B cell (primary cell): ENCODE results near the gene FGF3. TPM values are rescaled to one million over a fixed set of nuclear protein-coding genes. Genes with fewer than 3 reads are reported as not detected.

Source experiments
- ATAC-seq: fragments of 200-7000 bp; cut with Tn5 transposase; one replicate; pipeline ENCODE4 v1.10.0; 2021; ENCODE audit warnings: low read depth, mild to moderate bottlenecking, moderate number of reproducible peaks, moderate library complexity
- CTCF ChIA-PET: fragments of 350-600 bp; sonication (Branson Sonifier 250); formaldehyde crosslinking; loops from one replicate; lab custom pipeline; 2021; ENCODE audit warnings: antibody characterized with exemption, inconsistent platforms; lab: Charles Lee
- POLR2A ChIA-PET: fragments of 350-600 bp; sonication (Branson Sonifier 250); formaldehyde crosslinking; loops from one replicate; lab custom pipeline; 2021; ENCODE audit warnings: antibody characterized with exemption; lab: Charles Lee
- DNase-seq: peaks from one replicate; pipeline ENCODE4 v3.0.0; 2013
- H2AFZ ChIP-seq: 2 replicates; pipeline ENCODE4 v1.6.1; 2012; ENCODE audit warnings: mild to moderate bottlenecking, low read depth, low read length; ENCODE audit not compliant: insufficient read depth, poor library complexity, severe bottlenecking
- H3K27ac ChIP-seq, 2 donors: 1 replicate in 1 of 2; 2 replicates in 1 of 2; pipeline ENCODE4 v1.5.1; 2012 to 2013; ENCODE audit warnings: low read length in 2 of 2, mild to moderate bottlenecking in 2 of 2, moderate library complexity in 1 of 2
- H3K27me3 ChIP-seq, 4 experiments: fragments of 200-600 bp in 1 of 4; sonication (generic) in 1 of 4; replicated peaks in 1 of 4; 1 replicate in 2 of 4; 2 replicates in 2 of 4; pipeline versions ENCODE4 v1.6.1 to v1.7.0; 2013 to 2016; ENCODE audit warnings: low read length in 3 of 4, mild to moderate bottlenecking in 2 of 4, mixed read lengths in 1 of 4, moderate library complexity in 1 of 4; ENCODE audit not compliant: insufficient read depth in 4 of 4, control insufficient read depth in 3 of 4; ENCODE audit errors: control extremely low read depth in 1 of 4
- H3K36me3 ChIP-seq, 2 experiments: replicated peaks in 1 of 2; 1 replicate in 1 of 2; 2 replicates in 1 of 2; pipeline versions ENCODE4 v1.6.1 to v1.7.1; 2013; ENCODE audit warnings: low read length in 1 of 2; ENCODE audit not compliant: insufficient read depth in 2 of 2, control insufficient read depth in 1 of 2; ENCODE audit errors: control extremely low read depth in 1 of 2, extremely low read depth in 1 of 2
- H3K4me1 ChIP-seq, 2 donors: fragments of 200-600 bp in 1 of 2; sonication (generic) in 1 of 2; 1 replicate in 1 of 2; 2 replicates in 1 of 2; pipeline versions ENCODE4 v1.5.1 to v1.6.1; 2013 to 2017; ENCODE audit warnings: low read length in 2 of 2; ENCODE audit not compliant: control insufficient read depth in 2 of 2, insufficient read depth in 2 of 2
- H3K4me2 ChIP-seq: replicated peaks from 2 replicates; pipeline ENCODE3; 2012; ENCODE audit warnings: mild to moderate bottlenecking, low read depth, low read length; ENCODE audit not compliant: poor library complexity, severe bottlenecking
- H3K4me3 ChIP-seq, 5 experiments: fragments of 200-600 bp in 1 of 5; sonication (generic) in 1 of 5; 1 replicate in 3 of 5; 2 replicates in 2 of 5; pipeline versions ENCODE4 v1.5.1 to v1.7.0; 2011 to 2016; ENCODE audit warnings: low read length in 4 of 5, mild to moderate bottlenecking in 4 of 5, low read depth in 2 of 5, control low read depth in 1 of 5, moderate library complexity in 1 of 5; ENCODE audit not compliant: insufficient read depth in 1 of 5; ENCODE audit errors: control extremely low read depth in 1 of 5, extremely low read depth in 1 of 5
- H3K79me2 ChIP-seq: fragments of 200-600 bp; sonication (generic); one replicate; pipeline ENCODE4 v1.6.0; 2016; ENCODE audit warnings: low read length; ENCODE audit not compliant: control insufficient read depth, insufficient read depth
- H3K9ac ChIP-seq: fragments of 200-600 bp; sonication (generic); 2 replicates; pipeline ENCODE4 v1.6.1; 2017; ENCODE audit warnings: mild to moderate bottlenecking, low read length, moderate library complexity
- H3K9me3 ChIP-seq, 3 donors: one replicate each; pipeline versions ENCODE4 v1.6.1 to v1.7.1; 2013; ENCODE audit warnings: low read length in 2 of 3; ENCODE audit not compliant: control insufficient read depth in 2 of 3, insufficient read depth in 1 of 3; ENCODE audit errors: control extremely low read depth in 1 of 3
- H4K20me1 ChIP-seq: 2 replicates; pipeline ENCODE4 v1.6.0; 2012; ENCODE audit warnings: mild to moderate bottlenecking, low read length; ENCODE audit not compliant: insufficient read depth, control insufficient read depth, poor library complexity, severe bottlenecking
- H3K27ac Mint-ChIP-seq: one replicate; pipeline ENCODE4 v1.8.0; 2021; ENCODE audit warnings: mixed read lengths
- H3K27me3 Mint-ChIP-seq: one replicate; pipeline ENCODE4 v1.8.0; 2021; ENCODE audit warnings: mixed read lengths
- H3K4me1 Mint-ChIP-seq: one replicate; pipeline ENCODE4 v1.8.0; 2021; ENCODE audit warnings: mixed read lengths
- H3K4me3 Mint-ChIP-seq: one replicate; pipeline ENCODE4 v1.8.0; 2021; ENCODE audit warnings: mixed read lengths
- H3K9me3 Mint-ChIP-seq: one replicate; pipeline ENCODE4 v1.8.0; 2022; ENCODE audit warnings: mixed read lengths; ENCODE audit not compliant: insufficient read depth
- EZH2 ChIP-seq: IDR thresholded peaks from 2 replicates; pipeline ENCODE4 v1.6.1; 2012; ENCODE audit warnings: borderline replicate concordance, low read depth, mild to moderate bottlenecking, moderate library complexity, low read length; ENCODE audit not compliant: insufficient read depth, poor library complexity, severe bottlenecking
- WGBS: methylation state at CpG from one replicate; pipeline ENCODE4 v1.1.5; 2013; ENCODE audit warnings: missing lambda C conversion rate; ENCODE audit not compliant: insufficient coverage; 5-methylcytosine and 5-hydroxymethylcytosine counted together
- intact Hi-C: fragments of 100-400 bp; cut with micrococcal nuclease; formaldehyde crosslinking; loops from one replicate; pipeline ENCODE4 v1.10.0; 2022
- polyA plus RNA-seq: library from polyadenylated mRNA; depleted of rRNA; stranded (reverse); fragments of >200 nt; gene quantifications from 2 replicates; pipeline ENCODE4 v1.2.3, GENCODE V29; 2012
- total RNA-seq, 2 donors: library from RNA; stranded (reverse); fragments of 120-200 nt in 1 of 2; gene quantifications; 1 replicate in 1 of 2; 2 replicates in 1 of 2; pipeline versions ENCODE4 v1.2.3 to v1.2.4, GENCODE V29; 2013 to 2022
- TF ChIP-seq, protein P1 (sequence below): fragments of 200-600 bp; IDR thresholded peaks from one replicate; pipeline ENCODE4 v1.8.0; 2022; ENCODE audit warnings: antibody characterized with exemption, mild to moderate bottlenecking

FGF3 gene
- total and polyA plus RNA-seq, 2 donors (not counting 1 experiment from before 2014, with no cell fraction given) = not detected

GRCh38 chr11:69859275-69859934 is 40.2 kb upstream of the FGF3 start:
- H3K27me3 ChIP-seq = peaks cover 0 to 8% (median 3%) of the 10 kb centered on the region in 4 experiments
- H3K9me3 Mint-ChIP-seq = peaks cover 2% of the 10 kb centered on the region
- H3K9ac ChIP-seq = no peak overlapping the region
- H3K36me3 ChIP-seq = no peaks in the 10 kb centered on the region
- ChIA-PET CTCF (no interaction called here), POLR2A (no interaction called here)
- no peak overlapping the region for H3K4me2 ChIP-seq
- no peak for DNase-seq
- H4K20me1 ChIP-seq = no peaks in the 10 kb centered on the region
- intact Hi-C loops = no loop called here
- H3K9me3 ChIP-seq = peaks cover 0 to 12% (median 1%) of the 10 kb centered on the region in 3 donors
- no peaks in the 10 kb centered on the region for H3K79me2 ChIP-seq
- 67% methylated on average over 2 of the region's 12 CpGs for WGBS
- H3K4me3 ChIP-seq = no peak overlapping the region
- H3K27ac ChIP-seq = no peak overlapping the region
- no peak overlapping the region for H2AFZ ChIP-seq
- no peak overlapping the region for H3K27ac Mint-ChIP-seq
- H3K4me1 ChIP-seq = no peaks in the 10 kb centered on the region
- H3K4me1 Mint-ChIP-seq = peaks cover 5% of the 10 kb centered on the region
- ATAC-seq = no peak
- peaks cover 25% of the 10 kb centered on the region for H3K27me3 Mint-ChIP-seq
- TF ChIP-seq EZH2 = no peak
- TF ChIP-seq, protein P1, sequence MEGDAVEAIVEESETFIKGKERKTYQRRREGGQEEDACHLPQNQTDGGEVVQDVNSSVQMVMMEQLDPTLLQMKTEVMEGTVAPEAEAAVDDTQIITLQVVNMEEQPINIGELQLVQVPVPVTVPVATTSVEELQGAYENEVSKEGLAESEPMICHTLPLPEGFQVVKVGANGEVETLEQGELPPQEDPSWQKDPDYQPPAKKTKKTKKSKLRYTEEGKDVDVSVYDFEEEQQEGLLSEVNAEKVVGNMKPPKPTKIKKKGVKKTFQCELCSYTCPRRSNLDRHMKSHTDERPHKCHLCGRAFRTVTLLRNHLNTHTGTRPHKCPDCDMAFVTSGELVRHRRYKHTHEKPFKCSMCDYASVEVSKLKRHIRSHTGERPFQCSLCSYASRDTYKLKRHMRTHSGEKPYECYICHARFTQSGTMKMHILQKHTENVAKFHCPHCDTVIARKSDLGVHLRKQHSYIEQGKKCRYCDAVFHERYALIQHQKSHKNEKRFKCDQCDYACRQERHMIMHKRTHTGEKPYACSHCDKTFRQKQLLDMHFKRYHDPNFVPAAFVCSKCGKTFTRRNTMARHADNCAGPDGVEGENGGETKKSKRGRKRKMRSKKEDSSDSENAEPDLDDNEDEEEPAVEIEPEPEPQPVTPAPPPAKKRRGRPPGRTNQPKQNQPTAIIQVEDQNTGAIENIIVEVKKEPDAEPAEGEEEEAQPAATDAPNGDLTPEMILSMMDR = no peak
- H3K4me3 Mint-ChIP-seq = no peak overlapping the region

GRCh38 chr11:69855421-69855820 is 36.2 kb upstream of the FGF3 start:
- no peak for DNase-seq
- no peak overlapping the region for H2AFZ ChIP-seq
- Mint-ChIP-seq H3K27me3 (peaks cover 17% of the 10 kb centered on the region), H3K27ac (no peak overlapping the region), H3K4me1 (peaks cover 5% of the 10 kb centered on the region), H3K9me3 (peaks cover 2% of the 10 kb centered on the region), H3K4me3 (no peak overlapping the region)
- no peak overlapping the region for H3K4me2 ChIP-seq
- H3K4me1 ChIP-seq = no peaks in the 10 kb centered on the region
- peaks cover 0 to 13% (median 4%) of the 10 kb centered on the region in 4 experiments for H3K27me3 ChIP-seq
- no peak for ATAC-seq
- H3K79me2 ChIP-seq = no peaks in the 10 kb centered on the region
- H3K4me3 ChIP-seq = no peak overlapping the region
- intact Hi-C loops = no loop called here
- POLR2A ChIA-PET = no interaction called here
- H3K36me3 ChIP-seq = no peaks in the 10 kb centered on the region
- CTCF ChIA-PET = no interaction called here
- H4K20me1 ChIP-seq = no peaks in the 10 kb centered on the region
- H3K9me3 ChIP-seq = peaks cover 0 to 24% (median 1%) of the 10 kb centered on the region in 3 donors
- H3K9ac ChIP-seq = no peak overlapping the region
- no CpG with 5 or more reads among the region's 3 CpGs for WGBS
- no peak overlapping the region for H3K27ac ChIP-seq
- TF ChIP-seq, protein P1 = no peak
- TF ChIP-seq EZH2 = no peak
